Endometrium (tissue), 2 donors: ENCODE measurements around the gene ELAVL4.

Source experiments
- FAIRE-seq: peaks from 2 replicates; lab custom pipeline; 2012; peaks lifted over from hg19 to GRCh38; lab: Jason Lieb, UNC
- donor health status: control.
- donor health status: control.

The ELAVL4 gene

DNA sequence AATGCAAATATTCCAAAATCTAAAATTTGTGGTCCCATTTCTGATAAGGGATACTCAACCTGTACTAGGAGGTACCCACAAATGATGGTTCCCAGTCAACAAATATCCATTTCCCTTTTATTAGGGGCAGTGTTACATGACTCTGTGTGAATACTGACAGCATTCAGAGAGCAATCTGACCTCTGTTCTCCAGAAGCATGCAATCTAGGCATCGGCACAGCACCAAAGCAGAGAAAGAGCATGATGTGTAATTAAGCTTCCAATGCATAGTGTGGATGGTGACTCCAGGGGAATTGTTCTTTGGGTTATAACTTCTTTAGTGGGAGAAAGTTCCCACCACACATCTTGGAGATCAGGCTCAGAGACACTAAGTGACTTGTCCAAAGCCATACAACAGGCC lies 71.6 kb downstream of the ELAVL4 start:
- no peak for FAIRE-seq

DNA sequence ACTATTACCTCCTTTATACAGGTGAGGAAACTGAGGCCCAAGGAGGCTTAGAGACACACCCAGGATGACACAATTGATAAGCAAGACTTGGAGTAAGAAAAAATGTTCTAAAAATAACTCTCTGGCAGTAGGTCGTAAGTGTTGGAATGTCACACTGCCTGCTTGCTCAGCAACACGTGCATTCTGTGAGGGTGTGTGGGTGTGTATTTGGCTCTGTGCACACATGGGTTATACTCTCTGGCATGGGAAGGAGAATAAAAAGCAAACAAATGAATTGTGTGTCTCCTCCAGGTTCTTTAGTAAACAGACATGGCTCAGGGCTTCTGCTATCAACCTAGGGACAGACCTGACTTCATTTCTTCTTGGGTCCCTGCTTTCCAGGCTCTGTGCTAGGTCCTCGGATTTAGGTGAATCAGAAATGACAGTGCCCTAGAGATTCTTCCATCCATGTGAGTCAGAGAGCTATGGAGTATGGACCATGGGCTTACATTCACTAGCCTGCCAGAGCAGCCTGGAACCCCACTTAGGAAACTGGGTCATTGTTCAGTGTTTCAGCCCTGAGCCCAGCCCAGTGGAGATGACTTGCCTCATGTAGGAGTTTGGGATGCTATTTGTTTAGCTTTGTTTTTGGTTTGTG lies 72.4 kb downstream of the ELAVL4 start:
- FAIRE-seq: no peak

DNA sequence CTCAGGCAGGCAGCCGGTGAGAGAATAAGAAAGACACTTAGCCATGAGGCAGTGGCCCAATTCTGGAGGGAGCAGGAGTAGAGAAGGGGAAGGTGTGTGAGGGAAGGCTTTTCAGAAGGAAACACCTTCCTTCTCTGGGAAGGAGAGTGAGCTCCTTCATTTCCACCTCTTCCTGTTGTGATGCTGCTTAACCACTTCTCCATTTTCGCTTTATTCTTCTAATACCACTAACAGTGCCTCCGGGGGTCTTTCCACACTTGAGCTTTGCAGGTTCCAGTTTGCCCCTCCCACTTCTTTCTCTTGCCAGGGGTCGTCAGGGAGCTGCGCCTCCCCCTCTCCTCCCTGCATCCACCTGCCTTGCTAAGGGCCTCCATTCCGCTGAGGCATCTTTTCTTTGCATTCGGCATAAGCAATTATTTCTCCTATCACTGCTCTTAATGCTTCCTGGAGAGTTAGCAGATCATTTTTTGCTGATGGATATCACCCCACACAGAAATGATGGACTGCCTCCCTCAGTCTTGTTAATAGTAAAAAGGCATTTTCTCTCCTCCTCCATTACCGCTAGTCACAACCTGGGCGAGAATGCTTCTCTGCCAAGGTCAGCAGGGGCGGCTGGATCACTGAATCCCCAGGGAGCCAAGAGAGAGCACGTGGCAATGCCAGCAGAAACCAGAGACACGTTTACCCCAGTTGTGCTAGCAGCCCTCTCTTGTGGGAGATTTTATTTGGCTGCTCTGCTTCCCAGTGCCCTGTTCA lies 74.8 kb downstream of the ELAVL4 start:
- FAIRE-seq: no peak

DNA sequence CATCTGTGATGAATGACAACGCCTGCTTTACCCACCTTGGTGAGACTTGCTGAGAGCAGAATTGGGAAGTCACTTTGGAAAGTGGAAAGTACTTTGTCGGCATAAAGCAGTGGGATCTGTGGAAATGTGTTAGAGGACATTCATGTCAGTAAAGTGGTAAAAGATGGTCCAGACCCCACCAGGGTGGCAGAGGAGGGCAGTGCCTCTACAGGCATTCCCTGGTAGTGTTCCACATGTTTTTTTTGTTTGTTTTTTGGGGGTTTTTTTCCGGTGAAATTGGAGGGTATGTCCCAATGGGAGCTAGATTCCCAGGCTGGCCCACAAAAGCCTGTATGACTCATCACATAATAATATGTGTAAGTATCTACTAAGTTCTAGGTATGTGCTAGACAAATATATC lies 80.6 kb downstream of the ELAVL4 start:
- FAIRE-seq: no peak

DNA sequence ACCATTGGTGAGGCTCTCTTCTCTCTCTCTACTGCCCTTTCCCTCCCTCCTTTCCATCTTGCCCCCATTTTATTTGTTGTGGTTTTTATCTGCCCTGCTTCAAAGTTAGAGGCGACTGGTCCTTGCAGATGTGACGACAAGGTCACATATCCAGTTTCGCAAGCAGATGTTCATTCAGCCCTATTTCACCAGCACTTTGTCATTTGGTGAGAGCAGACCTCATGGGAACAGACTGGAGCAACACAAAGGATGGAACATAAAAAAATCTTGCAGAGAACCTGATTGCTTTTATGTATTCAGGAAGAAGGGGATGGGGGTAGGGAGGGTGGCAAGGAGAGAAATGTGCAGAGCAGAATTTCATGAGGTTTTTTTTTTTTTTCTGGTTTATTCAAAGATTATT lies 84.3 kb downstream of the ELAVL4 start:
- no peak for FAIRE-seq

DNA sequence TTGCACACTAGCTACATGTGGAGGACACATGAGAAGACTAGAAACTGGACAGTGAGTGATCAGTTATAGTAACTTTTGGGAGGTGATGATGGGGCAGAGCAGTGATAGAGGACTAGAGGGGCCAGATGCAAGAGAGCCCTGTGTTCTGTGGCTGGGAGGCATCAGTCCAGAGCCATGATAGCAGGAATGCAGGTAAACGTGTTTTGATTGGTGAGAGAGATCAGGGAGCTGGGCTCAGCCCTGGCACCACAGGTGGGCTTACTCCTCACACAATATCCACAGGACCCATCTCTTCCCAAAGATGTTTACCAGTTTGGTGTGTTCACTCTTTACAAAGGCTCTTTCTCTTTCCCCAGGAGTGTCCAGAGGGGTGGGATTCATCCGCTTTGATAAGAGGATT lies 86.5 kb downstream of the ELAVL4 start:
- FAIRE-seq: no peak

DNA sequence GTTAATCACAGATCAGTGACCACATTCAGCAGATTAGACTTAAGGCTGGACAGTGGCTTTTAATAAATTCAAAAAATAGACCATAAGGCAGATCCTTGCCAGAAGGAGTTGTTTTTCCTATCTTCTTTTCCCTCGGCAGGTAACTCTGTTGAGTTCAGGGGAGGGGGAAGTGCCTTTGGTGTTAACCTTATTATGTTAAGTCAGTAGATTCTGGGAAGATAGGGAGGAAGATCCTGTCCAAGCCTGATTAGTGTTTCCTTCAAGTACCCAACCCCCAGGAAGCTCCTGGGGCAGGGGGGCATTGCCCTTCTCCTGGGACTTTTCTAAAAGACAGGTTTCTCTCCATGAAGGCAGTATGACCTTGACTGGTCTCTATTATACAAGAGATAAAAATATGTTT lies 87.4 kb downstream of the ELAVL4 start:
- no peak for FAIRE-seq

DNA sequence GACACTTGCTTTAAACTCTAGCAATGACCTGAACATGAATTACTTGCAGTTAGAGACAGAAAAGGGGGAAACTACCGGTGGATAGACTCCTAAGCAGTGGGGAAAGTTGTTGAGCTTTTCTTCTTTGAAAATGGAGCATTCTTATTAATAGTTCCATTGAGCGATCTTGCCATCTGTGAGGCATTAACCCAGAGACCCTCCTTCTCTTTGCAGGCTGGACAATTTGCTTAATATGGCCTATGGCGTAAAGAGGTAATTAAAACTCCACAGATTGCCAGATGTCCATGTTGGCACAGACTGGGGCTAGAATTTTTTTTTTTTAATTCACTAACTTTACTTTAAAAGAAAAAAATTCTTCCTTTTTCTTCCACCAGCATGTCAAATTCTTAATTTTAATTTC lies 88.5 kb downstream of the ELAVL4 start:
- FAIRE-seq: no peak

DNA sequence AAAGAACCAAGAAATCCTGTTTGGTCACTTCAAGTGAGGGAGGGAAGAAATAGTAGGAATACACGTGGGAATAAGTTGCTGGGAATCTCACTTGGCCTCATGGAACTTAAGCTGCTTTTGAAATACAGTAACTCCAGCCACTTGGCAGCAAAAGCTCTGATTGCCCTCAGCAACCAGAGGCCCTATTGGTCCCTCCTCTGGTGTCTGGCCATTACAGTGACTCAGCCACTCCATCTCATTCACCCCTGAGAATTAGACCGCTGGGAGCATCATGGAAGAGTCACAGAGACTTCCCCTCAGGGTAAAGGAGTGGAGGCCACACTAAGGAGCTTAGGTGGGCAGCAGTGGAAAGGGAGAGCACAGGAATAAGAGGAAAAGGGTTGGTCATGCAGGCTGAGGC lies 99.6 kb downstream of the ELAVL4 start:
- no peak for FAIRE-seq

DNA sequence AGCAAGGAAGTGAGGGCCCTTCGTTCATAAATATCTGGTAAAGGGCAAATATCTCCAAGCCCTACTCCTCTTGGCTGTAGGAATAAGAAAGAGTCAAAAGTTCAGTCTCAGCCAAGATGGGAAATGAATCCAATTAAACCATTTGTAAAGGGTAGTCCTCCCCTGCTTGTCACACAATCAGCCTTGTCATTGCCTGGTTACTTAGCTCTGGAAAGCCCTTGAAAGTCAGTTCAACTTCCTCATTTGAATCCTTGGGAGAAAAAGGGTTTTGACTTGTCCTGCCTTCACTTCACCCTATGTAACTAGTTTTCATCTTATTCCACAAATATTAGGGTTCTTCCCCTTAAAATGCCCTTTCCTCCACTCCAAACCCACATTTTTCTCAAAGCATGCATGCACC lies 100.0 kb downstream of the ELAVL4 start:
- no peak for FAIRE-seq

DNA sequence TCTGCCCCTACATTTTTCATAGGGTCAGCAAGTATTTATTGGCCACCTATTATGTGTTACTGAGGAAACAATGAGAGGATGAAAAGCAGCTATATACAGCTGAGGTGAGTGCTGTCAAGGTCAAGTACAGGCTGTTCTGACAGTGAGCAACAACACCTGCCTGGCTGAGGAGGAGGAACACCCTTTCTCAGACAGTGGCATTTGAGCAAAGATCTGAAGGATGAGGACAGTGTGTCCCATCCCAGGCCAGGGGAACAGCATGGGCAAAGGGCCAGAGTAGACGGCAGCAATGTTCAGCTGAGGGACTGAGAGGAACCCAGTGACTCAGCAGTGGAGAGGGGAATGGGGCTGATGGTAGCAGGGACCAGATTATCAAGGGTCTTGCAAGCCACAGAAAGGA lies 101.0 kb downstream of the ELAVL4 start:
- no peak for FAIRE-seq

DNA sequence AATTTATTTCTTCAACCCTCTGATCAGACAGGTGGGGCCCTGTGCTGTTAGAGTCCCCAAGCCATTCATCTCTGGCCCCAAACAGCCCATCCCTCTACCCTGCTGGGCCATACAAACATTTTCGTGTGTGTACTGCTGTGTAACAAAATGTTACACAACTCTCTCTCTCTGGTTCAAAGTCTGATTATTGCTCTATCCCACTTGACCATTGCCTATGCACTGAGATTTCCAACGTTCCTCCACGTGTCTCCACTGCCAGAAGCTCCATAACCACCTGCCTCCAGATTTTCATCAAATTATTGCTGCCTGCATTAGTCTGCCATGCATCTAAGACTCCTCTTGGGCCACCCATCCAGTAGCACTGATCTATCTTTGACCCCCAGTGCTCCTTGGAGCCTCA lies 104.8 kb downstream of the ELAVL4 start:
- no peak for FAIRE-seq

DNA sequence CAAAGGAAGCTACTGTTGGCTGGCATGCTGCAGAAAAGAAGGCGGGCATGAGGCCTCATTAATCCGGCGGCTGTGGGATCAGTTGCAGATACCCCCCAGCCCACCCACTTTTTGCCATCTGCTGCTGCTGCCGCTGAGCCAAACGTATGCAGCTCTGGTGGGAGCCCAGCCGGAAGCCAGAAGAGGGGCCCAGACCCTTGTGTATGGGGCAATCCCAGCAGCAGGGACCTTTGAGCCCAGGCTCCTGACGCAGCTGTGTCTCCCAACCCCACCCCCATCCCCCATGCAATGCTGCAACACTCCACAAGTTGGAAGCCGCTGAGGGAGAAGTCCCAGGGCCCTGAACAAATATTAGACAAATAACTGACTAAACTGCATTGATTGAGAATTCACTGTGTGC lies 106.0 kb downstream of the ELAVL4 start:
- no peak for FAIRE-seq

DNA sequence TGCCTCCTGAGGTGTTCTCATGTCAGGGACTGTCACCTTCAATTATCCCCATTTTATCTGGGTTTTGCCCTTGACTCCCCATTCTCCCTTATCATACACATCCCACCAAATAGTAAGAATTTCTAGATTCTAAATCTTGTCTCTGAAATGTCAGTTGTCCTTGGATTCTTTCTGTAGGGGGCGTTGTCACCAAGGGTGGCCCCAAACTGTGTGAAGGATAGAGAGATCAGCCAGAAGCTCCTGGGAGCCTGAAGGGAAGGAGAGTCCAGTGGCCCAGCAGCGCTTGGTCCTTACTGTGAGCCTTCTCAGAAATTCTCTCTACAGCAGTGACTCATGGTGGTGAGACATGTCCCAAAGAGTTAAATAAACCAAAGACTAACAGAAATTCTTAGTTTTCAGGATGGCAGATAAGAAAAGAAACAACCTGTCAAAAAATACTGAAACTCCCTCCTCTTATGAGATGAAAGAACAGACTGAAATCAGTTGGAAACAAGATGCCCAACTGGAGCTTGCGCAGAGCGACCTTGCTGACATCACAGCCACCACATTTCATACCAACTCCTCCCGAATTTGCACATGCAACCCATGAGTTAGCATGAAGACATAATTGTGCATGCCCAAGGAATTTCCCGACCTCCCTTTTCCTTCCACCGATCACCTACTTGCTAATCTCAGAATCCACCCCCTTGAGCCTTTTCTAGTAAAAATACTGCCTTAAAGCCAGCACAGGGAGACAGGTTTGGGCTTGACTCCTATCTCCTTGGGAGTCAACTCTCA lies 109.8 kb downstream of the ELAVL4 start:
- FAIRE-seq: no peak

DNA sequence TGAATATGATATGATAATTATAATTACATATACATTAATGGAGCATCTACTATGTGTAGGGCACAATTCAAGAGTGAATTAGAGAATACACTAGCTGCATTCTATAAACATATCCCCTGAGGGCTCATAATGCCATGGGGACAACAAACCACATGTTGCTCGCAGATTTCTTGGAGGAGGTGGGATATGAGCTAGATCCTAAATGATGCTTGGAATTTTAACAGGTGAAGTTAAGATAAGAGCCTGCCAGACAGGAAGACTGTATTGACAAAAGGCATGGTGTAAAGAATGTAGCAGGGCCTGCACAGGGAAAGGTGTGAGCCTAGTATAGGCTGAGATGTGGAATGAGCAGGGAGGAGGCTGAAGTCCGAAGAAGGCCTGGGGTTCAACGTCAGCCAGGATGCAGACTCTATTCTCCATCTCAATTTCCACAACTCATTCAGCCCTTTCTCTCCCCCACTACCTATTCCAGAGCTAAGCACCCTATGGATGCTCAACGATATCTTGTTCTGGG lies 120.2 kb downstream of the ELAVL4 start:
- no peak for FAIRE-seq

DNA sequence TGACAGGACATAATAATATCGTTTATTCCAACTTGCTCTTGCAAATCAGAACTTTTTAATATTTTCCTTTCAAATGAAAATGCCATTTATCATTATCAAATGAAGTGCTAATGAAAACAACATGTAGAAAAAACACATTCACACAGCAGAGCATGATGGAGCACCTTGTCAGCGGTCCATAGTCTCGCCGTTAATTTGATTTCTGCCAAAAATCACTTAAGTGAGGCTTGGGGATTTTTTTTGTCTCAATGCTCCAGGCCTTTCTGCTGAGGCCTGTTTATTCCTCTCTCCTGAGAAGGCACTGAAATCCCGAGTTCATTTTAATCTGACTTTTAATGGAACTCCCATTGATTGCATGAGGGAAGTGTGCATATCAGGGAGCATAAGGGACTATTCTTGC lies 122.5 kb downstream of the ELAVL4 start:
- FAIRE-seq: no peak

DNA sequence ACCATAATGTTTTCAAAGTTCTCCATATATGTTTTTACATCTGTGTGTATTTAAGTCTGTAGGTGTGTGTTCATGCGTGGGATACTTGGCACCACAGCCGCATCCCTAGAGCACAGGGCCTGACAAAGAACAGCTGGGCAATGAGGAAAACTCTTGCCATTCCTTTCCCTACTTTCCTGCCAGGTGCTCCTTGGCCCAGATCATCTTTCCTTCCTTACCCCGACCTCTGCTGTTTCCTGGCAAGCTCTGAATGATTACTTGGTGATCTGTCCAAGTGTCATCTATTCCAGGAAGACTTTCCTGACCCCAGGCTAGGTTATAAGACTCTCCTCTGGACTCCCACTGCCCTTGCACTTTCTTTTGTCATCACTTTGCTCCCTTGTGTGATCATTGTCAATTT lies 123.6 kb downstream of the ELAVL4 start:
- FAIRE-seq: no peak

DNA sequence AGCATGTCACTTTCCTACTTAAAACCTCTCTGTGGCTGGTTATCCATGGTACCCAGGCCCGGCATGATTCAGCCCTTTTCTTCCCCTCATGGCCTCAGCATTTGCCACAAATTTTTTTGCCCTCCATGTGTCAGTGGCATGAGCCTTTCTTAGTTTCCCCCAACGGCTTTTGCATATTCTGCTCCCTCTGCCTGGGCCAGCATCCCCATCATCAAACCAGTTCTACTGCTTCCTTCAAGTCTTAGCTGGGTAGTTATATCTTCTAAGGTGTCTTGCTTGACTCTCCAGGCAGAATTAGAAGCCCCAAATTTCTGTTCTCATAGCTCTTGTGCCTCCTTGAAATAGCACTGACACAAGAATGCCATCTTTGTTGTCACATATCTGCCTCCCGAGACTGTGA lies 127.9 kb downstream of the ELAVL4 start:
- FAIRE-seq: no peak

DNA sequence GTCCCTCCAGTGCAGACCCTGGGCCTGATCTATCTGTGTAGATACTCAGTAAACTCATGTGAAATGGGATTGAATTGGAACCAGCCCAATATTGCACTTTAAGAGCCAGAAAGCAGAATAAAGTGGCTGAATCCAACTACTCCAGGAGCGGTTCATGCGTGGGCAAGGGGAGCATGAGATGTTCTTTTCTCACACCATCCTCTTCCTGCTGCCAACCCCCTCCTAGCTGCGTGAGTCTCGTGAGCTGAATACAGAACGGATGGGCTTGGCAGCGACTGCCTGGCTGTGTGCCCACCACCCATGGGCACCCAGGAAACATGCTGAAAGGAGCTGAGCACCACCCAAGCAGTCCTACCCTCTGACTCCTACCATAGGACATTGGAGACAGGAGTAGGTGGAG lies 128.3 kb downstream of the ELAVL4 start:
- no peak for FAIRE-seq

DNA sequence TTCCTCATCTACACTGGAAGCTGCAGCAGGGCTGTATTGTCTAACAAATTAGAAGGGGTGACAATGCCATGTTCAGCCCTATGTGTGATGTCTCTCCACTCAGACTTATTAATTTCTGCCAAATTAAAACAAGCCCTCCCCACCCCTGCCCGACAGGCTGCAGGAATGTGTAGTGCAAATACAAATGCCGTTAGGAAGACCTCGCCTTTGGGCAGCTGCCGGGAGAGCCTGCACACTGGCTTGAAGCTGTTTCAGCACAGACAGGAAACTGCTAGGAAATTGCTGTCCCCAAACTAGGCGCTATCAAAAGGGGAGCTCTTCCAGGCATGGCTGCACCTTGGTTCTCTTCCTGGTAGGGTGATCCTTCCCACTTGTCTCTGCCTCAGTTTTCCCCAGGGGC lies 135.2 kb downstream of the ELAVL4 start:
- FAIRE-seq: no peak

DNA sequence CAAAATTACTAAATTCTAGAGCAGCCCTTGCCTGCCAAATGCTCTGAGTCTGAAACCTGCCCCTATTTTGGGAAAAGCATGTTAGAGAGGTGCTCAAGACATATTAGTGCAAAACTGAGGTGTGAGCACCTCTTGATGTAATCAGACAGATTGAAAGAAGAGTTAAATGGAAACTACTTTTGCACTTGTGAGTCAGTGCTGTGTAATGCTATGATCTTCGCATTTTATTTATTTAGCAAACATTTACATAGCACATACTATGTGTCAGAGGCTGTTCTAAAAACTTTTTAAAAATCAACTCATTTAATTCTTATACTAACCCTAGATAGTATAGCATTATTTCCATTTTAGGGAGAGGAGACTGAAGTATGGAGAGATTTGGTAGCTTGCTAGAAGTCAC lies 138.1 kb downstream of the ELAVL4 start:
- no peak for FAIRE-seq

DNA sequence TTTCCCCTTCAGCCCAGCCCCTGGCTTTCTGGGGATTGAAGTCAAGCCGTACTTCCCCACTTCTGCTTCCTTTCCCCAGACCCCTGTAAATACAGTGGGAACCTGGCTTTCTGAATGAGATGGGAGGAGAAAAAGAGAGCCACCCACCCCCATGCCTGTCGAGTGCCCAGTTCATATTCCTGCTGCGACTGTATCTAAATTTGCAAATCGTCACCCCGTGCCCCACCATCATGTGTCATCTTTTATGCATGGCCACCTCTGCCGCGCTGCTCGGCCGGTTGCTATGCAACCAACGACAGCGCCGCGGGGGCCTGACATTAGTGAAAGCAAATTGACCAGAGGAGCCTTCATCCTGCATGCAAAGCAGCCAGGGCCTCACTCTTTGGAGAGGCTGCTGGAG lies 143.0 kb downstream of the ELAVL4 start:
- no peak for FAIRE-seq

DNA sequence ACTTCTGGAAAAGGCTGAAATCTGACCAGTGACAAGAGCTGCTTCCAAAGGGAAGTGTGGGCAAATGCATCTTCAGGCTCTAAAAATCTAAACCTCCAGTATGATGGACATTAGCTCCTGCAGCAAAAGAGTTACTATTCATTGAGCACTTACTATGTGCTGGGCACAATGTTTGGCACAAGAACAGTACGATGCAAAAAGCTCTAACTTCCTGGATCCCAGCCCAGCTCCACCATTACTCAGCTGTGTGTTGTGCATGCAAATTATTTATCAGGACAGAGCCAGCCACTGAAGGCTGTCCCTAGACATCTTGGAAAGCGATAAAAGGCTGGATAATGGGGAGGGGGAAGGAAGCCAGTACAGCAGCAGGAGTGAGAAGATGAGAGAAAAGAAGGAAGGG lies 143.5 kb downstream of the ELAVL4 start:
- FAIRE-seq: no peak
